Panc1 (cell line): Measurements from ENCODE around the gene MACROD2. TPM values are rescaled to one million over a fixed set of nuclear protein-coding genes. Genes with fewer than 3 reads are reported as not detected.

ENCODE experiments used
- ATAC-seq: fragments of 200-7000 bp; cut with Tn5 transposase; 2 replicates; pipeline ENCODE4 v1.9.1; 2020; ENCODE audit warnings: mild to moderate bottlenecking, moderate library complexity
- BruUV-seq: library from RNA; stranded (reverse); fragments of 400-500 nt; replicated peaks from 2 replicates; lab custom pipeline; 2021; lab: Mats Ljungman, UMichigan
- CTCF ChIA-PET: fragments of 300-600 bp; sonication (Branson Sonifier 250); formaldehyde crosslinking; loops from one replicate; lab custom pipeline; 2022; ENCODE audit warnings: antibody characterized with exemption; lab: Charles Lee
- POLR2A ChIA-PET: fragments of 300-600 bp; sonication (Branson Sonifier 250); formaldehyde crosslinking; loops from one replicate; lab custom pipeline; 2022; ENCODE audit warnings: antibody characterized with exemption; lab: Charles Lee
- DNase-seq: peaks from one replicate; pipeline ENCODE4 v3.0.0-alpha.2; 2010; ENCODE audit warnings: low read depth, low spot score
- H3K27ac ChIP-seq: 2 replicates; pipeline ENCODE4 v1.5.1; 2011; ENCODE audit warnings: mild to moderate bottlenecking, low read length, inconsistent platforms
- H3K27me3 ChIP-seq: fragments of 200-500 bp; sonication (Bioruptor generic); 2 replicates; pipeline ENCODE4 v1.6.0; 2014; ENCODE audit warnings: low read length, inconsistent platforms; ENCODE audit not compliant: control insufficient read depth, insufficient read depth
- H3K36me3 ChIP-seq: fragments of 200-500 bp; sonication (Bioruptor generic); 2 replicates; pipeline ENCODE4 v1.5.1; 2014; ENCODE audit warnings: inconsistent platforms, mild to moderate bottlenecking, low read length, moderate library complexity; ENCODE audit not compliant: control insufficient read depth, insufficient read depth
- H3K4me1 ChIP-seq: 2 replicates; pipeline ENCODE4 v1.5.1; 2011; ENCODE audit warnings: inconsistent platforms, mild to moderate bottlenecking, low read length, moderate library complexity; ENCODE audit not compliant: control insufficient read depth, insufficient read depth
- H3K4me3 ChIP-seq, 2 experiments: 2 replicates each; pipeline ENCODE4 v1.5.1; 2011 to 2012; ENCODE audit warnings: low read depth in 2 of 2, low read length in 2 of 2, mild to moderate bottlenecking in 2 of 2, inconsistent platforms in 1 of 2, moderate library complexity in 1 of 2
- H3K9me3 ChIP-seq: fragments of 200-500 bp; sonication (Bioruptor generic); 2 replicates; pipeline ENCODE4 v1.5.1; 2014; ENCODE audit warnings: low read depth, mild to moderate bottlenecking, inconsistent platforms, low read length, moderate library complexity; ENCODE audit not compliant: control insufficient read depth, insufficient read depth
- CTCF ChIP-seq: fragments of 450-650 bp; IDR thresholded peaks from 2 replicates; pipeline ENCODE4 v1.5.1; 2017; ENCODE audit warnings: mild to moderate bottlenecking
- POLR2AphosphoS5 ChIP-seq: IDR thresholded peaks from 2 replicates; pipeline ENCODE4 v1.6.1; 2012; ENCODE audit warnings: mild to moderate bottlenecking, low read depth, low read length, moderate library complexity
- REST ChIP-seq, 2 experiments: IDR thresholded peaks; 2 replicates each; pipeline ENCODE4 v1.6.1; 2011 to 2012; ENCODE audit warnings: low read depth in 2 of 2, control low read depth in 1 of 2, low read length in 1 of 2, mild to moderate bottlenecking in 1 of 2, moderate library complexity in 1 of 2; ENCODE audit not compliant: insufficient read depth in 1 of 2
- SIN3A ChIP-seq: IDR thresholded peaks from 2 replicates; pipeline ENCODE4 v1.6.1; 2012; ENCODE audit warnings: low read depth, mild to moderate bottlenecking, low read length, moderate library complexity, borderline replicate concordance; ENCODE audit not compliant: insufficient read depth
- TCF7L2 ChIP-seq: IDR thresholded peaks from 2 replicates; pipeline ENCODE4 v1.6.1; 2011; ENCODE audit warnings: mild to moderate bottlenecking, low read depth, low read length, inconsistent platforms
- in situ Hi-C: cut with HindIII; loops from 2 replicates; pipeline ENCODE4 v1.10.0; 2016; ENCODE audit warnings: low sequenced_read_pairs, low pct_unique_long_range_greater_than_20kb
- intact Hi-C: fragments of 100-400 bp; cut with micrococcal nuclease; formaldehyde crosslinking; loops from one replicate; pipeline ENCODE4 v1.10.0; 2022; ENCODE audit not compliant: unreplicated experiment
- total RNA-seq: library from RNA; stranded (reverse); gene quantifications from one replicate; pipeline ENCODE4 v1.2.1, GENCODE V29; 2021; ENCODE audit not compliant: unreplicated experiment

MACROD2 gene
- total RNA-seq, 1 experiment from 2014 or later: 1.2 TPM

GRCh38 chr20:15555913-15556312 is 1560.6 kb downstream of the MACROD2 start:
- H3K27ac ChIP-seq: no peak overlapping the region
- H3K36me3 ChIP-seq: no peaks in the 10 kb centered on the region
- in situ Hi-C loops (no loop called here), intact Hi-C loops (no loop called here)
- H3K4me3 ChIP-seq: no peak overlapping the region
- POLR2A ChIA-PET: interaction anchor here (0.6 kb wide), 1 partner anchor 571 kb away, joined by 10 read pairs; no protein-coding TSS in a partner anchor
- CTCF ChIA-PET: no interaction called here
- DNase-seq (no peak), ATAC-seq (no peak)
- H3K4me1 ChIP-seq: no peaks in the 10 kb centered on the region
- BruUV-seq: no TSS peak
- TF ChIP-seq SIN3A: no peak
- no peak for TF ChIP-seq REST (IDR thresholded peaks at IDR 0.05; ENCODE audit: insufficient read depth in 1 of 2, low read depth in 2 of 2, low read length in 1 of 2)
- no peak for TF ChIP-seq TCF7L2
- TF ChIP-seq POLR2AphosphoS5: no peak
- no peak for TF ChIP-seq CTCF
- peaks cover 9% of the 10 kb centered on the region; the same call in 1 of the 2 replicates for H3K9me3 ChIP-seq
- no peaks in the 10 kb centered on the region for H3K27me3 ChIP-seq

- peaks cover 9% of the 10 kb centered on the region; the same call in 1 of the 2 replicates for H3K9me3 ChIP-seq
- no TSS peak for BruUV-seq
- intact Hi-C loops: no loop called here
- ATAC-seq (no peak), DNase-seq (no peak)
- no peak overlapping the region for H3K27ac ChIP-seq
- no peak overlapping the region for H3K4me3 ChIP-seq
- H3K4me1 ChIP-seq: no peaks in the 10 kb centered on the region
- TF ChIP-seq POLR2AphosphoS5: no peak
- no peak for TF ChIP-seq TCF7L2
- no peak for TF ChIP-seq SIN3A
- no peak for TF ChIP-seq CTCF
- TF ChIP-seq REST (IDR thresholded peaks at IDR 0.05; ENCODE audit: insufficient read depth in 1 of 2, low read depth in 2 of 2, low read length in 1 of 2): no peak
- ChIA-PET POLR2A (no interaction called here), CTCF (no interaction called here)
- no peaks in the 10 kb centered on the region for H3K27me3 ChIP-seq
- in situ Hi-C loops: no loop called here
- no peaks in the 10 kb centered on the region for H3K36me3 ChIP-seq
Observed at GRCh38 chr20:15556869-15557268, 1561.6 kb downstream of the MACROD2 start.
